Hippocampal formation (tissue), 2 donors: Measurements from ENCODE around the gene NEGR1.
A peak's percentile ranks its signal among the peaks of the same experiment; 100 is the strongest.

Source experiments
- DNase-seq, 2 donors: peaks; one replicate each; lab custom pipeline; 2025; lab: John Stamatoyannopoulos, UW

The NEGR1 gene

GRCh38 chr1:72034827-72035226 lies 247.5 kb downstream of the NEGR1 start:
- no peak for DNase-seq

GRCh38 chr1:72023063-72023930 lies 259.0 kb downstream of the NEGR1 start:
- no peak for DNase-seq

DNA sequence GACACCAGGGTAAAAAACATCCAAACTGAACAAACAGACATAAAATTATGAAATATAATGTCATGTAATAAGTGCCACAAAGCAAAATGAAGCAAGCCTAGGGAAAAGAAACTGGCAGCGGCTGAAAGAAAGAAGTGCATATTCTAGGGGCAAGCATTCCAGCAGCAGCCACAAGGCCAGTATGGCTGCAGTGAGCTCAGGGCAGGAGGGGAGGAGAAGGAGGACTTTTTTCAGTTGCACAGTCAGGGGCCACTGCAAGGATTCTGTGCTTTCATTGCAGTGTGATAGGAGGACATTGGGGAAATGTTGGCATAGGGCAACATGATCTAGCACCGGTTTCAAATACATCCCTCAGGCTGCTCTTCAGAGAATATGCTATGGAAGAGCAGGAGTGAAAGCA lies 263.8 kb downstream of the NEGR1 start:
- DNase-seq, result no peak

- DNase-seq, result no peak
Measured at GRCh38 chr1:72015006-72015405, 267.3 kb downstream of the NEGR1 start.

GRCh38 chr1:72013161-72013560 lies 269.2 kb downstream of the NEGR1 start:
- DNase-seq, result no peak

- no peak for DNase-seq
Measured at GRCh38 chr1:72011721-72012120, 270.6 kb downstream of the NEGR1 start.

DNA sequence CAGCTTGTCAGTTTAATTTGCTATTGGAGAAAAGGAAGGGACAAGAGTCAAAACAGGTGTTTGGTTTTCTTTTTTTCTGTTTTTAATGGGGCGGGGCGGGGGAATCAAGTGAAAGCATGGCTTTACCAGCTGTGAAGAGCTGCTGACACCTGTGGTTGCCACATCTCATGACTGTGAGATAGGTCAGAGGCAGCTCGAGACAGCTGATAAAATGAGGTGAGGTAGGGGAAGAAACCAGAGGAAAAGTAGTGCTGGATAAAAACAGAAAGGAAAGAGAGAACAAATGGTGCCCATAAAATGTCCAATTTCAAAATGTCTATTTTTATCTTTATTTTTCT lies 272.3 kb downstream of the NEGR1 start:
- no peak for DNase-seq

DNA sequence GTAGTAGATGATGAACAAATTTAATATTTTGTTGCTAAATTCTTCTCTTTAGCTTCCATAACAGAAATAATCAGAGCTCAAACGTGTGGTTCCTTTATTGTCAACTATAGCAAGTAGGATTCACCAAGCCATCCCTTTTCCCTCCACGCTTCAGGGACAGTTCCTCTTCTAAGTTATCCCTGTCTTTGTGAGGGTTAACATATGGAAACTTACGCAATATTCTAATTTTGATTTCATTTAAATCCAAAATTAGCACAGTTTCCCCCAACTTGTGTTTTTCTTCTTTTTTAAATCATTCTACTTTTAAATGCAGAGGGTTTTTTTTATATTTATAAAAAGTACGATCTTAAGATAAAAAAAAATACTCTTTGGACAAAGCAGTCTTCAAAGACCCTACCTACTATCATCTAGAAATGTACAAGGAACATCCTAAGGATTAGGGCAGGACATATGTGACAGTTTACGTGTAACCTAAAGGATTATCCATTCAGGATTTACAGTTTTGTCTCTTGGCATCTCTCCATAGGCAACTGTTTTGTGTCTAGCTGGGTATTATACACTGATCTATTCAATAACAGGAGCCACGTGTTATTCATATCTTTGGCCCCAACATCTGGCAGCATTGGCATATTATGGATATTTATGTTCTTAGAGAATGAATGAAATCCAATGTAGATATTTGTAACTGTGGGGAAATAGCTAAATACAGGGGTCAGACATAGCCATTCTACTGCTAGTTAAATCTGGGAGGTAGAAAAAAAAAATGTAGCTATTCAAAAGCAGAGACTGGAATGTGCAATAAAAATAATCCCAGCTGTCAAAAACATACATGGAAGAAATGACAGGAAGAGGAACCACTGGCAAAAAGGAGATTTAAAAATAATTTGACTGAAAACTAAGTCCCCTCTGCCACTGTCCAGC lies 272.9 kb downstream of the NEGR1 start:
- no peak for DNase-seq

GRCh38 chr1:72007312-72007711 lies 275.0 kb downstream of the NEGR1 start:
- DNase-seq, result no peak

DNA sequence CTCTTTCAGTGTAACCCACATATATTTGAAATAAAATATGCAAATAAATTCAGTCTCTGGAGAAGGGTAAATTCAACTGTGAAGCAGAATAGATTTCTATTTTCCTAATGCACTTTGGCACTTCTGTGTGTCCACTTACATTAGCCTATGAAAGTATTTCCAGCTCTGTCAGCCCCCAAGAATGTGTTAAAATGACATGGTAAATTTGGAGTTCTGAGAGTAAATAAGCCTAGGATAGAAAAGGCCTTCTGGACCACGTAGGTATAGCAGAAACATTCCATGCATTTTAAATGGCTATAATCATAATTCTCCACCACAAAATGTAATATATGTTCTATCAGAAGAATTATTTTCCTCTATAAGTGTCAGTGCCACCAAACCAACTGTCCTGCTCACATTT lies 276.2 kb downstream of the NEGR1 start:
- DNase-seq, result no peak

DNA sequence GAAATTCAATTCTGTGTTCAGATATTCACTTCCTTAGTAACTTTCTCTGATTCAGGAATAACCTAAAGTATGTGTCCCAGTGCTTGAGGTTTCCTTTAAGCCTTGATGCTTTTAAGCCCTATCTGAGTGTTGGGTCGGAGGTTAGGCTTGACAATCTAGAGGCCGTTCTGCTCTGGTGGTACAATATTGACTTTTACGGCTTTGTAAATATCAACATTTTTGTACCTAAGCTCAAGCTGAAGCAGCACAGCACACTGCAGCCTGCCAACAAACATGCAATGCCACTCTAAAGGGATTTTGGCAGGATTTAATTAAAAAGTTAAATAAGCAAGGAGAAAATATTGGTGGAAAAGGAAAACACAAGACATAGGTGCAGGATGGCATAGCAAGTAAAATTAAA lies 279.2 kb downstream of the NEGR1 start:
- DNase-seq, result no peak

GRCh38 chr1:72000809-72001208 lies 281.5 kb downstream of the NEGR1 start:
- DNase-seq, result no peak

DNA sequence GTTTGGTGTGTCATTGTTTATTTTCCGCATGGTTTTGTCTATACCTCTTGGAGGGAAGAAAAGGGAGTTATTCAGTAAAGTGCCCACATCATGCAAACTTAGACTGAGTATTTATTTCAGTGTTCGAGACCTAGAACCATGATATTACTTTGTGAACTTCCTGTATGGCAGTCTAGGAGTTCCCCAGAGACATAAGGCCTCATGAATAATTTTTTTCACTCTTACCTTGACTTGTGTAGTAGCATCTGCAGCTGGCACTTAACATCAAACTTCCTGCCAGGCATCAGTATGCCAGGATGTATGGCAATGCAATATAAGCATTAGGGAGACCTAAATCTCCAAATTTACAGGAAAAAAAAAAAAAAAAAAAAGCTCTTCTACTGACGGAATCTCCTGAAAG lies 287.7 kb downstream of the NEGR1 start:
- DNase-seq, result no peak

GRCh38 chr1:71987181-71987580 lies 295.2 kb downstream of the NEGR1 start:
- no peak for DNase-seq

DNA sequence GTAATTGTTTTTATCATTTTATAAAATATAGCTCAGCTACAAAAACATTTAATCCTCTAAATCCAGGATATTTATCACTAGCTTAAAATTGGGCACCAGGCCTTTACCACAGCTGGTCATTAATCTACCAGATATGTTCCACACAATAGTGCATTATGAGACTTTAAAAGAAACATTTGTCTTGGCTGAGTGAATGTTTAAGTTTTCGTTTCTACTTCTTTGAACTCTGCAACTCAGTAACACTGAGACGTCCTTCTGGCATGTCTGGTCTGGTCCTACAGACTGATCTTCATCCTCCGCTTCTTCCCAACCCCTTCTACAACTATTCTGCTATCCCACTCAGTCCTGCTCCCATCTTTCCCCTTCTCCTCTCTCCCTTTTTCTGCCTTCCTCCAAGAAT lies 296.2 kb downstream of the NEGR1 start:
- DNase-seq, result no peak

DNA sequence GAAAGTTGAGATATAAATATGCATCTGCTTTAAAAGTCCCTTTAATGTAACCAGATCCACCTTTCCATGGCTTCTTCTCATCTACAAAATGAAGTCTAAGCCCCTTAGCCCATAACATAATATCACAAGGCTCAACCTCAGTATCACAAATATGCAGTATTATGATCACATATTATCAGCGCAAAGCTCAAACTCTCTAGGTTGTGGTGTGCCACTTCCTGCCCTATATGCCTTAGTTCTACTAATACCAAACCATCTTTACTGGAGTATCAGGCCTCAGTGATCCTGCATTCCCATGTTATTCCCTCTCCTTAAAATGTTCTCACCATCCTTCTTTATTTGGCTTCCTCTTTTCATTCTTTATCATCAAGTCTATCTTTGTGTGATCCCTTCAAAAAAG lies 301.8 kb downstream of the NEGR1 start:
- no peak for DNase-seq

- no peak for DNase-seq
Measured at GRCh38 chr1:71979882-71980281, 302.5 kb downstream of the NEGR1 start.

GRCh38 chr1:71967670-71968069 lies 314.7 kb downstream of the NEGR1 start:
- DNase-seq, result no peak

DNA sequence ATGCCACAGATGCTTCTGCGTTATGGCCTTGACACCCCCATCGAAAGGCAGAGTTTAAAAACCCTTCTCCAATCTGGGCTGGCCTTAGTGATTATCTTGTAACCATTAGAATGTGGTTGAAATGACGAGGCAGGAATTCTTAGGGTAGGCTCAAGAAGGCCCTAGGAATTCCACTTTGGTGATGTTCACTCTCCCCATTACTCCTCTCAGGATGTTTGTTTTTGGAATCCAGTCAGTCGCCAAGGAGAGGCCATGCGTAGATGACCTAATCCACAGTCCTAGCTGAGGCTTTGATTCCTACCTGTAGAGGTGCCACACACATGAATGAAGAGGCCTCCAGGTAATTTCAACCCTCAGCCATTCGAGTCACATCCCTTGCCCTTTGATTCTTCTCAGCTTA lies 318.2 kb downstream of the NEGR1 start:
- no peak for DNase-seq

GRCh38 chr1:71956613-71957285 lies 325.6 kb downstream of the NEGR1 start:
- no peak for DNase-seq

DNA sequence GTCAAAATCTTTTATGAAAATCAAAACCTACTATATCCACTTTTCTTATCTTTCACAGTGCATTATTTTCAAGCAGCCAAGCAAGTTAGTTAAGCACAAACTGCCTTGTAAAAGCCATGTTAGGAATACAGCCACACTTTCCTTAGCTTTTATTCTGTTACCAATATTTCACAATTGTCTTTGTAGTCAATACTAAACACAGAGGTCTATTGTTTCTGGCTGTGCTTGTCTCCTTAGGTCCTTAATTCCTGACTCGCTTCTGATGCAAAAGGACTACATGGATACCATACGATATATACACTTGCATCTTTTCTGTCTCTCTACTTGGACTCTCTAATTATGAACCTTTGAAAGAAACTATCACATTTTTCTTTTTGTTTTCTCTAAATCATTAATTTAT lies 331.8 kb downstream of the NEGR1 start:
- peak in 1 of 2 donors; percentile 22 for DNase-seq

DNA sequence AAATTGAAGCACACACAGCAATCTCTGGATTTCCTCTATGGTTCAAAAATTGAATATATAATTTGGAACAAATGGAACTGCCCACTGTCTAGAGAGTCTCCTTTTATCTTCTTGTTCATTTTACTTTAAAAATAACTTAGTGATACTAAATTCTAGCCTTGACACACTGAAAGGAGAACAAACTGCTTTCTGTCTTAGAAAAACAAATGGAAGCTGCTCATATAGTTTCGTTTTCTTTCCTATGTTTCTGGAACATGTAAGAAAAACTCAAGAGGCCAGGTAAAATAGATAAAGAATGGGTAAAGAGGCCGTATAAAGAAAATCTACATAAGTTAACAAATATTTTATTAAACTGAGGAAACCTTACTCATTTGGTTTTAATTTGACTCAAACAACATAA lies 332.7 kb downstream of the NEGR1 start:
- no peak for DNase-seq

GRCh38 chr1:71948561-71948960 lies 333.8 kb downstream of the NEGR1 start:
- no peak for DNase-seq
